ENCODE results near the gene TMTC1. TPM values are rescaled to one million over a fixed set of nuclear protein-coding genes. Genes with fewer than 3 reads are reported as not detected.

TMTC1 gene
- total and polyA plus RNA-seq, 12 donors = 5.1 to 82.2 (median 41.8) TPM

- H3K27ac ChIP-seq = peak overlapping the region in 4 of 5 donors; percentile 20 to 79 (median 72)
- no peaks in the 10 kb centered on the region for H3K27me3 ChIP-seq
- no peak overlapping the region for H3K4me3 ChIP-seq
- no peaks in the 10 kb centered on the region for H3K36me3 ChIP-seq (replicated peaks in 1 of 2)
- TF ChIP-seq CTCF (IDR thresholded peaks at IDR 0.05) (no peak), POLR2A (IDR thresholded peaks at IDR 0.05) (no peak)
- DNase-seq = no peak
- intact Hi-C loops (cut with DNase I) = no loop called here
- no peaks in the 10 kb centered on the region for H3K9me3 ChIP-seq (replicated peaks in 1 of 3)
- peaks cover 10 to 33% of the 10 kb centered on the region in 2 donors for H3K4me1 ChIP-seq (replicated peaks in 1 of 2)
Measured at GRCh38 chr12:29582146-29582545, 201.6 kb downstream of the TMTC1 start.

GRCh38 chr12:29581631-29582030 is 202.1 kb downstream of the TMTC1 start:
- intact Hi-C loops (cut with DNase I) = no loop called here
- TF ChIP-seq CTCF (IDR thresholded peaks at IDR 0.05) (no peak), POLR2A (IDR thresholded peaks at IDR 0.05) (no peak)
- Histone ChIP-seq H3K4me1 (replicated peaks in 1 of 2) (peaks cover 10 to 33% of the 10 kb centered on the region in 2 donors), H3K4me3 (no peak overlapping the region), H3K36me3 (replicated peaks in 1 of 2) (no peaks in the 10 kb centered on the region), H3K27ac (peak overlapping the region in 2 of 5 donors; percentile 79), H3K27me3 (no peaks in the 10 kb centered on the region), H3K9me3 (replicated peaks in 1 of 3) (no peaks in the 10 kb centered on the region)
- WGBS, 4 donors = 44 to 58% (median 51%) methylated on average over 4 of the region's 4 CpGs
- DNase-seq = no peak

DNA sequence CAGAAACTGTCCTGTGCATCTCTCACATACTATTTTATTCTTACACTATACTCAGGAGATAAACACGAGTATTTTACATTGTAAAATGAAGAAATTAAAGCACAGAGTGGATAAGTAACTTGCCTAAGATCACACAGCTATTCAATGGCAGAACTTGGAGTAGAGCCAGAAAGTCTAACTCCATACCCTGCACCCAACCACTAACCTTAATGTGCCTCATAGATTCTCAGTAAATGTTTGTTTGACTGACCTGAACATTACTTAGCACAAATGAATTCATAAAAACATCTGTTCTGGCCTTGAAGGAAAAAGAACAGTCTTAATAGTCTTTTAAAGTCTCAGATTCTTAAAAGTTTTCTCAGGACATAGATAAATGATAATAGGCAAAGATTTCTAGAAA is 202.8 kb downstream of the TMTC1 start:
- DNase-seq = no peak
- H3K27me3 ChIP-seq = no peaks in the 10 kb centered on the region
- peaks cover 10 to 33% of the 10 kb centered on the region in 2 donors for H3K4me1 ChIP-seq (replicated peaks in 1 of 2)
- no peaks in the 10 kb centered on the region for H3K9me3 ChIP-seq (replicated peaks in 1 of 3)
- no peak overlapping the region for H3K27ac ChIP-seq
- no peak overlapping the region for H3K4me3 ChIP-seq
- no peaks in the 10 kb centered on the region for H3K36me3 ChIP-seq (replicated peaks in 1 of 2)
- WGBS, 4 donors = 60 to 70% (median 66%) methylated on average over 1 of the region's 1 CpG
- intact Hi-C loops (cut with DNase I) = no loop called here
- TF ChIP-seq POLR2A (IDR thresholded peaks at IDR 0.05) = no peak
- no peak for TF ChIP-seq CTCF (IDR thresholded peaks at IDR 0.05)

- Histone ChIP-seq H3K4me1 (replicated peaks in 1 of 2) (peaks cover 10 to 30% of the 10 kb centered on the region in 2 donors), H3K4me3 (no peak overlapping the region), H3K27ac (peak overlapping the region in 3 of 5 donors; percentile 13 to 61 (median 17)), H3K27me3 (no peaks in the 10 kb centered on the region), H3K36me3 (replicated peaks in 1 of 2) (no peaks in the 10 kb centered on the region), H3K9me3 (replicated peaks in 1 of 3) (no peaks in the 10 kb centered on the region)
- intact Hi-C loops (cut with DNase I) = no loop called here
- TF ChIP-seq CTCF (IDR thresholded peaks at IDR 0.05) (no peak), POLR2A (IDR thresholded peaks at IDR 0.05) (no peak)
- DNase-seq = no peak
- 48 to 87% (median 50%) methylated on average over 3 of the region's 3 CpGs for WGBS, 4 donors
Measured at GRCh38 chr12:29578731-29579130, 205.0 kb downstream of the TMTC1 start.
